GM12873 (cell line): ENCODE measurements around the gene SLCO3A1.

Experiments
- CTCF ChIP-seq: IDR thresholded peaks from 2 replicates; pipeline ENCODE4 v1.5.1; 2012; ENCODE audit warnings: low read depth, mild to moderate bottlenecking, moderate library complexity, low read length, control low read depth; ENCODE audit not compliant: insufficient read depth; ENCODE audit errors: missing control alignments

SLCO3A1 gene

GRCh38 chr15:92152983-92153382 is 299.5 kb downstream of the SLCO3A1 start:
- TF ChIP-seq CTCF = no peak

- no peak for TF ChIP-seq CTCF
Observed at GRCh38 chr15:92153620-92154019, 300.1 kb downstream of the SLCO3A1 start.

- TF ChIP-seq CTCF = no peak
Observed at GRCh38 chr15:92155934-92156333, 302.4 kb downstream of the SLCO3A1 start.

- no peak for TF ChIP-seq CTCF
Observed at GRCh38 chr15:92157666-92158298, 304.3 kb downstream of the SLCO3A1 start.

GRCh38 chr15:92158426-92158825 is 304.9 kb downstream of the SLCO3A1 start:
- TF ChIP-seq CTCF = no peak

- no peak for TF ChIP-seq CTCF
Observed at GRCh38 chr15:92159481-92159880, 306.0 kb downstream of the SLCO3A1 start.

GRCh38 chr15:92159906-92160841 is 306.7 kb downstream of the SLCO3A1 start:
- TF ChIP-seq CTCF = no peak
